ENCODE results near the gene DNAJC13.

DNA sequence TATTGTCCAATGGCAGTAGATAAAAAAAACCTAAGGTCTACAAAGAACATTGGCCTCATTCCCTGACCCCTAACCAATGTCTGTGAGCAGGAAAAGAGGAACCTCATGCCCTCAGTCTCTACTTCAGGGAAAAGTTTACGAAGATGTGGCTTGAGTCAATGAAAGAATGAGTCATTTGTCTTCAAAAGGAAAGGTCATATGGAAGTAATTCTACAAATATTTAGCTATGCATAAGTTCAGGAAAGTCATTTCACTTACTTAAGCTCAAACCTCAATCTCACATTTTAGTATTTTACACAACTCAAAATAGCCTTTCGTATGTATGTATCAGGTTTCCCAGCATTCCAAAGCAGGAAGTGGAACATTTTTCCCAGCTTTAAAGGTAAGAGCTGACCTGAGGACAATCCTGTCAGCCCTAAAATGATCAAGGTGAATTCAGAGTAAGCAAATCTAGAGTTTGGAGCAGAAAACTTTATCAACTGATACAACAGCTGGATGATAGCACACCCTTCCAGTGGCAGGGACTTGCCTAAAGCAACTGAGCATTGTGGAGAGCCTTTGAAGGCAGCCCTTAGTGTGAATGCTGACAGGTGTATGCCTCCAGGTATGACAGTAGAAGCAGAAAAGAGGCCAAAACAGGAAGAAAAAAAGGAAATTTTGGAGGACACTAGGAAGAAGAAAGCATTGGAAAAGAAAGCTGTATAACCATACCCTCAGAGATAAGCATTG lies 125.9 kb downstream of the DNAJC13 start:
- no peak for TF ChIP-seq POLR2A (IDR thresholded peaks at IDR 0.05; ENCODE audit: control extremely low read depth in 1 of 2, low read depth in 2 of 2, low read length in 2 of 2)
- no peak for TF ChIP-seq RNF2 (IDR thresholded peaks at IDR 0.05; ENCODE audit: borderline replicate concordance, low read depth, low read length, missing control alignments, poor library complexity, severe bottlenecking)
